ENCODE measurements around the gene CREB3L1.
"Not testable (repeated sequence)": the region's sequence is repeated elsewhere in the genome, so short reads cannot be mapped to it uniquely, and the experiment has no call there.

Gene CREB3L1

DNA sequence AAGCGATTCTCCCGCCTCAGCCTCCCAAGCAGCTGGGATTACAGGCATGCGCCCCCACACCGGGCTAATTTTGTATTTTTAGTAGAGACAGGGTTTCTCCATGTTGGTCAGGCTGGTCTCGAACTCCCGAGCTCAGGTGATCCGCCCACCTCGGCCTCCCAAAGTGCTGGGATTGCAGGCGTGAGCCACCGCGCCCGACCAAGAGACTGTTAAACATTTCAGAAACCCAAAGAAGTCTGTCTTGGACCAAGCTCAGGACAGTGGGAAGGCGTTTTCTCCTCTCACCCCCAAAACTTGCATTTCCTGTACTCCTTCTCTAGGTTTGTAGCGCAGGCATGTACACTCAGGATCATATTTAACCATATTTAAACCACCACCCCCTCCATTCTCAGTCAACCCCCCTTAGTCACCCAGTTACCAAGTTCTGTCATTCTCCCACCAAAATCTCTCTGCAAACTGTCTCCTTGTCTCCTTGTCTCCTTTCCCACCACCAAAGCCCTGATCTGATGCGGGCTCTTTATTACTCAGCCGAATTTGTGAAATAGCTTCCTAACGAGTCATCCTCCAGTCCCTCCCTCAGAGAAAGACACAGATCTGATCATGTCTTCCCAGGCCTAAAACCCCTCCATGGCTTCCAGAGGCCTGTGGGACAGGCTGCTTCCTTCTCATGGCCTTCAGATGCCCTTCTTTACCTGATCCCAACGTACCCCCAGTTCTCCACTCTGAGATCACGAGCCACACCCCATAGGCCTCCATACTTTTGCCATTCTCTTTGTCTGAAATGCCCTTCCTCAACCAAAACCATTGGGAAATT lies 29.0 kb upstream of the CREB3L1 start:
- peak; percentile 84 for FAIRE-seq
- peak; percentile 96 for DNase-seq (ENCODE audit: low spot score)

DNA sequence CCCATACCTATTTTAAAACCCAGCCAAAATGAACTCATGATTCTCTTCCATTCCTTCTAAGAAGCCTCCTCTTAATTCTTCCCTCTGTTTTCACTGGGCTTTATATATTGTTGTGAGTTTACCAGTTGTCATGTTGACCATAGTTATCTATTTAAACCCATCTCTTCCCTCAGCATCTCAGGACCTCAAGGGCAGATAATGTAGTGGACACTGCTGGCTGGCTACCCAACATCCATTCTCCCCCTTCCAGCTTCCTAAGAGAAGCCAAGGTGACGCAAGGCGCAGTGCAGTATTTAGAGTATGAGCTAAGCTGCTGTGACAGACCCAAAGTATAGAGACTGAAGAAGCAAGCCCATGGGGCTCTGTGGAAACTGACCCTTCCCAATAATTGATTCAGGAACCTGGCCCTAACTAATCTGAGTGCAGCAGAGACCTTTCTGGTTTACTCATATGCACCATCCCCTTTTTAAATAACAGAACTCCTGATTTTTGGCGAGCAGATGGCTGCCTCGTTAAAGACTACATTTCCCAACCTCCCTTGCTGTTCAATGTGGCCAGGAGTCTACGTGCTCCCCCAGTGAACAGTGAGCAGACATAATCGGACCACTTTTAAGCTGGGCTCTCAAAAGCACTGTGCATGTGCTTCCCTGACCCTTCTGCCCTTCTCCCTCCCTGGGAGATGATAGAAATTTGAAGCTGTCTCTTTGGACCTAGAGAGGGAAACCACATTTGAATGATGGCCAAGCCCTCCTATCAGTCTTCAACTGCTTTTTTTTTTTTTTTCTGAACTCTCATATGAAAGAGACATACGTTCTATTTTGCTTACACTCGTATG lies 28.1 kb upstream of the CREB3L1 start:
- DNase-seq (ENCODE audit: low spot score) = peak; percentile 47

DNA sequence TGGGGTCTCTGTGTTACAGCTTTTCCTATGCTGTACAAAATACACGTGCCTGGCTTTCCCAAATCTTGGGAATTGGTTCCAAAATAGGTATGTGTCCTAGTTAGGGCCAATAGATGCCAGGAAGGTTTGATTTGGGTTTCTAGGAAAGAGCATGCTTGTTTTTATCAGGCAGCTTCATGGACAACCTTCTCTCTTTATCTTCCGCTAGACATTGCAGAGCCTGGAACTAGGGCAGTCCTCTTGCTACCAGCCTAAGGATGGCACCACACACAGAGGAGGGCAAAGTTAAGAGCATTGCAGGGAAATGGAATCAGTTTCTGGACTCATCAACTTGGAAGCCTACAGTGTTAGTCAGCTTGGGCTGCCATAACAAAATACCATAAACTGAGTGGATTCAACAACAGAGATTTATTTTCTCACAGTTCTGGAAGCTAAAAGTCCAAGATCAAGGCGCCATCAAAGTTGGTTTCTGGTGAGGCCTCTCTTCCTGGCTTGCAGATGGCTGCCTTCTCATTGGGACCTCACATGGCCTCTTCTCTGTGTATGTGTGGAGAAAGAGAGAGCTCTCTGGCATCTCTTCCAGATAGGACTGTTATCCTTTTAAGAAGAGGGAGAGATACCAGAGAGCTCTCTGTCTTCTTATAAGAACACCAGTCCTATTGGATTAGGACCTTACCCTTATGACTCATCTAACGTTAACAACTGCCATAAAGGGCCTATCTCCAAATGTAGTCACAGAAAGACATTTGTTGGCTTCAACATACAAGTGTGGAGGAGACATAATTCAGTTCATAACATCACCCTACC lies 27.3 kb upstream of the CREB3L1 start:
- FAIRE-seq = no peak
- peak; percentile 9 for DNase-seq (ENCODE audit: low spot score)

More for the DNA sequence above, 28.1 kb upstream of the CREB3L1 start:
- no peak for FAIRE-seq

- DNase-seq (ENCODE audit: low spot score) = no peak
Measured at GRCh38 chr11:46250745-46251052, 26.8 kb upstream of the CREB3L1 start.

DNA sequence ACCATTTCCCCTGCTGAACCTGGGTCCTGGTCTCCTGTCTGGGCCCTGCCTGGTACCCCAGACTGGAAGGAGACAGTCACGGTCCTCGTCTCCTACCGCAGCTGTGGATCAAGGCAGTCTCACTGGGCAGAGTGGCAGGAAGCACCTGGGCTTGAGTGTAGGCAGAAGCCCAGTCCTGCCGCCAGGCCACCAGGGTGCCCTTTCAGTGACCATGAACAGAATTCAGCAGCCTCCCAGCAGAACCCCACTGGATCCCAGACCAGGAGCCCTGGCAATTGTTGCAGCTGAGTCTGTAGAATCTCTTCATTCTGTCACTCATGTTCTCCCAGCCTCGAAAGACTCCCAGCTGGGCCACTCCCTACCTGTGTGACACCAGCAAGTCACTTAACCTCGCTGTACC lies 25.5 kb upstream of the CREB3L1 start:
- FAIRE-seq = no peak
- no peak for DNase-seq (ENCODE audit: low spot score)

More at GRCh38 chr11:46250745-46251052, 26.8 kb upstream of the CREB3L1 start:
- no peak for FAIRE-seq

GRCh38 chr11:46252373-46252914 lies 25.0 kb upstream of the CREB3L1 start:
- FAIRE-seq (no peak), DNase-seq (ENCODE audit: low spot score) (no peak)

DNA sequence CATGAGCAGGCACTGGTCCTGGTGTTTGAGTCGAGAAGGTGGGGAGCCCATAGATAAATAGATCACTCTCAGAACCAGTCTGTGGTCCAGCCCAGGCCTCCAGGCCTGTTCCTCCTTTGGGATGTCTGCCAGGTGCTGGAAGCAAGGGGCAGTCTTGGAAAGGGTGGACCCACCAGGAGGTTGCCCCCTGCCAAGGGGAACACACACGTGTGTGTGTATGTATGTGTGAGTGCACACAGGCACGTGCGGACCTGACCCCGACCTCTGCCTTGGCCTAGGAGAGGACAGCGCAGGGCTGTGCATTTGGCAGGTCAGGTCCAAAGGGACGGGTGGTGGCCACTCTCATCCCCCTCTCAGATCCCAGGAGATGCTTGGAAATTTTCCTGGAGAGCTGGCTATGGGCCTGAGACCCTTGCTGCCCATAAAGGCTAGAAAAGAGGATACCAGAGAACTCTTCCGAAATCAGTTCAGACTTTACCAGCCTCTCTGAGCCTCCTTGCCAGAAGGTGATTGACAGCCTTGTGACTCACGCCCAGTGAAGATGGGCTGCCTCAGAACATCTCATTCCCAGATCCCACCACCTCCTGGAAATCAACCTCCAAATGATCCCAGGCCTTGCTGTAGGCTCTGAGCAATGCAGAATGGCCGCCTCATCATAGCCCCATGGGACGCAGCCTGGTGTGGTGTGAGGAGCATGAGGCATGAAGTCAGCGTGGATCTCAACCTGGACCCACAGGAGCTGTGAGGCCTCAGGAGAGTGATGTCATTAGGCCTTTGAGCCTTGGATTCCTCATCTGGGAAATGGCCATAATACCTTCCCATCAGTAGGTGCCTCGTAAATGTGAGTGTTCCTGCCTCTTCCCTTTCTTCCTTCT lies 24.0 kb upstream of the CREB3L1 start:
- no peak for FAIRE-seq
- no peak for DNase-seq (ENCODE audit: low spot score)

DNA sequence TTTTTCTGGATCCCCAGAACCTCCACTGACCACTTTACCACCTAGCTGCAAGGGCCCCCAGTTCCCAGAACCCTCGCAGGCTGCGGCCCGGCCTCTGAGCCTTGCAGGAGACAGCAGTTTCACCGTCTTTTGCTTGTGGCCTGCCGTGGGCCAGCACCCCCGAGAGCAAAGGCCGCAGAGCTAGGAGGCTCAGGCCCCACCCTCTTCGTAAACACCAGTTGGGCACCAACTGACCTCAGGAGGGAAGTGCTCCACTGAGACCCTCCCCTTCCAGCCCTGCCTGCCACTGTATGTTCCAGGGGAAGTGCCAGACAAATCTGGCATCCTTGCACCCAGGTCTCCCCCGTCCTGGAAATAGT lies 23.4 kb upstream of the CREB3L1 start:
- DNase-seq (ENCODE audit: low spot score) (no peak), FAIRE-seq (no peak)

DNA sequence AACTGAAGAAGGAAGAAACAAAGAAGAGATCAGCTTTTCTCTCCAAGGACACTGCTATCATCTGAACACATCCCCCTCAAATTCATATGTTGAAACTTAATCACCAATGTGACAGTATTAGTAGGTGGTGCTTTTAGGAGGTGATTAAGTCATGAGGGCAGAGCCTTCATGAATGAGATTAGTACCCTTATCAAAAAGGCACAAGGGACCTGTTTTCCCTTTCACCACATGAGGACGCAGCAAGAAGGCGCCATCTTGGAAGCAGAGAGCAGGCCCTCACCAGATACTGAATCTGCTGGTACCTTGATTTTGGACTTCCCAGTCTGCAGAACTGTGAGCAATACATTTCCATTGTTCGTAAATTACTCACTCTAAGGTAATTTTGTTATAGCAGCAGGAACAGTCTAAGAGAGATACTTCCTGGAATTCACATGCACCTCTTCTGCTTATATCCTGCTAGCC lies 20.9 kb upstream of the CREB3L1 start:
- no peak for FAIRE-seq
- DNase-seq (ENCODE audit: low spot score) = no peak

DNA sequence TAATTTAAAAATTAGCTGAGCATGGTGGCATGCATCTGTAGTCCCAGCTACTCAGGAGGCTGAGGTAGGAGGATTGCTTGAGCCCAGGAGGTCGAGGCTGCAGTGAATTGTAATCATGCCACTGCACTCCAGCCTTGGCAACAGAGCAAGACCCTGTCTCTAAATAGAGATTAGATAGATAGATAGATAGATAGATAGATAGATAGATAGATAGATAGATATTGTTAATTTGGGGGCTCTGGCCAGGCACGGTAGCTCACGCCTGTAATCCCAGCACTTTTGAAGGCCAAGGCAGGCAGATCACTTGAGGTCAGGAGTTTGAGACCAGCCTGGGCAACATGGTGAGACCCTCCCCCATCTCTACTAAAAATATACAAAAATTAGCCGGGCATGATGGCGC lies 18.1 kb upstream of the CREB3L1 start:
- FAIRE-seq; DNase-seq (ENCODE audit: low spot score): not testable (repeated sequence)

DNA sequence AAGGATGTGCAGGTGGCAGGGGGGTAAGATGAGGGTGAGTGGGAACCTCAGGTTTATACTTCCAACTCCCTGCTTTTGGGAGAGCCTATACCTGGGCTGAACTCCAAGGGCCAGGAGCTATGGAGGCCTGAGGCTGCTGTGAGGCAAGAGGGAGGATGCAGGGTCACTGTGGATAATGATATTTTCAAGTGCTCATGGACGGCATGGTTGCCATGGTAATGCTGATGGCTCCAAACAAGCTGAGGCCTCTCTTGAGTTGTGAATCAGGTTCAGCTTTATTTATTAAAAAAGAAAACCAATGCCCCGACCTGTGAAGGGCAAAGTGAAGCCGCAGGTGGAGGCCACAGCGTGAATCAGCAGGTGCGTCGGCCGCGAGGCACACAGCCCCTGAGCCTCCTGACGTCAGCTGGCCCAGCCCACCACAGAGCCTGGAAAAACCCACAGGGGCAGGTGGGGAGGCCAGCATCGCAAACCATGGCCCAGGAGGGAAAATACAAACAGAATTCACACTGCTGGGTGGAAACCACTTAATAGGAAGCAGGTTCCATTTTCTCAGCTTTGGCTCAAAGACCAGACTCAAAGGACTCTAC lies 17.4 kb upstream of the CREB3L1 start:
- DNase-seq (ENCODE audit: low spot score) = no peak
- FAIRE-seq = no peak

- no peak for DNase-seq (ENCODE audit: low spot score)
- no peak for FAIRE-seq
Measured at GRCh38 chr11:46263120-46263519, 14.3 kb upstream of the CREB3L1 start.

- no peak for DNase-seq (ENCODE audit: low spot score)
- no peak for FAIRE-seq
Measured at GRCh38 chr11:46264030-46264429, 13.4 kb upstream of the CREB3L1 start.

DNA sequence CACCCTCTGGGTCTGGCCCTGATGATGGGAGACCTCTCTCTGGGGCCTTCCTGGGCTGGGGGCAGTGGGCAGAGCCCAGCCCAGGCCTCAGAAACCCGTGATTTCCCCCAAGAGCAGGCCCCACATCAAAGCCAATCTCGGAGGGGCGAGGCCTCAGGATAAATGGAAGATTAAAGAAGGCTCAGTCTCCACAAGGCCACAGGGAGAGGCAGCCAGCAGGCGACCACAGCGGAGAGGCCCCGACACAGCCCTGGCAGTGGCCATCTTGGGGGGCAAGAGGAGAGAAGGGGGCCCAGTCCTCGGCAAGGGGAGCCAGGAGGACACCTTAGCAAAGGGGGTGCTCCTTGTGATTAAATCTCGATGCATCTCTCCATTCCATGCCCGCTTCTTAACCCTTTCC lies 12.5 kb upstream of the CREB3L1 start:
- DNase-seq (ENCODE audit: low spot score) (no peak), FAIRE-seq (no peak)

GRCh38 chr11:46265764-46266163 lies 11.7 kb upstream of the CREB3L1 start:
- FAIRE-seq (no peak), DNase-seq (ENCODE audit: low spot score) (no peak)

- DNase-seq (ENCODE audit: low spot score) (no peak), FAIRE-seq (no peak)
Measured at GRCh38 chr11:46267930-46268329, 9.5 kb upstream of the CREB3L1 start.

DNA sequence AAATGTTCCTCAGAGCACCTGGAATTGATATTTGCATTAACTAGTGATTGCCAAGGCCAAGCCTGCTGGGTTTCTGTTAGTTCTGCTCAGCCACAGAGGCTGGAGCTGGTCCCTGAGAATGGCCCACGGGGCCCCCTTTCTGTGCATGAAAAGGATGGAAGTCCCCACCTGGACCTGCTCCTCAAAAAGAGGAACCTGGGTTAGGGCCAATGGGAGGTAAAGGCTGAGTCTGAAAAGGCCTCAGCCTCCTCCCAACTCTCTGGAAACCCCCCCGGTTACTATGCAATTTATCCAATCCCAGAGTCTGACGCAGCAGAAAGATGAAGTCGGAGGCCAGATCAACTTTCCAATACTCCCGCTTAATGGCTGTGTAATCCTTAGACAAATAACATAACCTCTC lies 6.8 kb upstream of the CREB3L1 start:
- FAIRE-seq = no peak
- no peak for DNase-seq (ENCODE audit: low spot score)

DNA sequence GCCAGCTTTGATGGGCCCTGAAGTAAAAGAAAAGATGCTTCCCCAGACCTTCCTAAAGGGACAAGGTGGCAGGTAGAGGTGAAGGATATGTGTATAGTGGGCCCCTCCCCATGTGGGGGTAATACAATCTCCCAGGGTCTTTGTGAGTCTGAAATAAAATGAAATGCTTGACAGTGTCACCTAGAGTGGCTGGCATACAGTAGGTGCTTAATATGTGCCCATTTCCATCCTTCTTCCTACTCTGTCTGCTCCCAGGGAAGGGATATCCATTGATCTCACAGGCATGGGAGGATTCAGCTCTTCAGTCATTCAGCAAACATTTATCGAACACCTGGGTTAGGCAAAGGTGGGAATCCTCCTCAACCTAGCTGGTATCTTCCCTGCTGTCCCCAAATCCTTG lies 6.1 kb upstream of the CREB3L1 start:
- FAIRE-seq (no peak), DNase-seq (ENCODE audit: low spot score) (no peak)

- DNase-seq (ENCODE audit: low spot score) (no peak), FAIRE-seq (no peak)
Measured at GRCh38 chr11:46271875-46272815, 5.3 kb upstream of the CREB3L1 start.
